Lower lobe of right lung (tissue), 2 donors: ENCODE results near the gene ABLIM1. TPM values are rescaled to one million over a fixed set of nuclear protein-coding genes. Genes with fewer than 3 reads are reported as not detected.

Source experiments
- ATAC-seq, 2 donors: fragments of 200-7000 bp; cut with Tn5 transposase; one replicate each; pipeline ENCODE4 v1.9.1; 2020 to 2022; ENCODE audit warnings: mild to moderate bottlenecking in 2 of 2, moderate library complexity in 2 of 2
- DNase-seq: peaks from one replicate; pipeline ENCODE4 v3.0.0-alpha.2; 2020
- H3K27ac ChIP-seq: fragments of 200-600 bp; one replicate; pipeline ENCODE4 v1.8.0; 2022
- H3K27me3 ChIP-seq: fragments of 200-600 bp; one replicate; pipeline ENCODE4 v1.8.0; 2022; ENCODE audit warnings: low read depth
- H3K36me3 ChIP-seq: fragments of 200-600 bp; one replicate; pipeline ENCODE4 v1.8.0; 2022; ENCODE audit warnings: mild to moderate bottlenecking
- H3K4me1 ChIP-seq: fragments of 200-600 bp; one replicate; pipeline ENCODE4 v1.8.0; 2022
- H3K4me3 ChIP-seq: fragments of 200-600 bp; one replicate; pipeline ENCODE4 v1.8.0; 2022; ENCODE audit warnings: mild to moderate bottlenecking
- H3K9me3 ChIP-seq: fragments of 200-600 bp; one replicate; pipeline ENCODE4 v1.8.0; 2022
- intact Hi-C: fragments of 100-400 bp; cut with DNase I; formaldehyde crosslinking; loops from one replicate; pipeline ENCODE4 v1.11.0; 2022
- total RNA-seq: library from RNA; stranded (reverse); fragmentation: NEBNext Ultra II Directional; extraction: Animal tissue kit (Norgen Biotek cat#: 25700); gene quantifications from one replicate; pipeline ENCODE4 v1.2.1, GENCODE V29; 2021
- TF ChIP-seq, protein P1 (sequence below): fragments of 200-600 bp; IDR thresholded peaks from one replicate; pipeline ENCODE4 v1.8.0; 2022; ENCODE audit warnings: antibody characterized with exemption, mild to moderate bottlenecking
- donor health status: DM: no; HTN: yes; CAD: no; lungs with severe emphysema.

Gene ABLIM1
- total RNA-seq, 1 donor from 2014 or later = 106 TPM

DNA sequence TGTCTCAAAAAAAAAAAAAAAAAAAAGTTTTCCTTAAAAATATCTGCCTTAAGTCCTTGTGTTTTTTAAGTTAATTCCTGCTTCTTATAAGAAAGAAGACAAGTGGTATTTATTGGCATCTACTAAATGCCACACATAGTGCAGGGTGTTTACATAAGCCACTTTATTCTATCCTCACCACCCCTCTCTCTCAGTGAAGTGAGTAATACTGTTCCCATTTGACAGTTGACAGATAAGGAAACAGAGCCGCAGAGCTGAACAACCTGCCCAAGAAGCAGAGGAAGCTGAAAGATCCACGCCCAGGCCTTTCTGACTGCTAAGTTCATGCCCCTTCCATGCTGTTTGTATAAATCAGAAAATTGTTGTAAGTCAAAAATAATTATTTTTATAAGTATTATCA is 54.1 kb downstream of the ABLIM1 start:
- TF ChIP-seq, protein P1, sequence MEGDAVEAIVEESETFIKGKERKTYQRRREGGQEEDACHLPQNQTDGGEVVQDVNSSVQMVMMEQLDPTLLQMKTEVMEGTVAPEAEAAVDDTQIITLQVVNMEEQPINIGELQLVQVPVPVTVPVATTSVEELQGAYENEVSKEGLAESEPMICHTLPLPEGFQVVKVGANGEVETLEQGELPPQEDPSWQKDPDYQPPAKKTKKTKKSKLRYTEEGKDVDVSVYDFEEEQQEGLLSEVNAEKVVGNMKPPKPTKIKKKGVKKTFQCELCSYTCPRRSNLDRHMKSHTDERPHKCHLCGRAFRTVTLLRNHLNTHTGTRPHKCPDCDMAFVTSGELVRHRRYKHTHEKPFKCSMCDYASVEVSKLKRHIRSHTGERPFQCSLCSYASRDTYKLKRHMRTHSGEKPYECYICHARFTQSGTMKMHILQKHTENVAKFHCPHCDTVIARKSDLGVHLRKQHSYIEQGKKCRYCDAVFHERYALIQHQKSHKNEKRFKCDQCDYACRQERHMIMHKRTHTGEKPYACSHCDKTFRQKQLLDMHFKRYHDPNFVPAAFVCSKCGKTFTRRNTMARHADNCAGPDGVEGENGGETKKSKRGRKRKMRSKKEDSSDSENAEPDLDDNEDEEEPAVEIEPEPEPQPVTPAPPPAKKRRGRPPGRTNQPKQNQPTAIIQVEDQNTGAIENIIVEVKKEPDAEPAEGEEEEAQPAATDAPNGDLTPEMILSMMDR = no peak
- peak; percentile 70 to 91 for ATAC-seq

DNA sequence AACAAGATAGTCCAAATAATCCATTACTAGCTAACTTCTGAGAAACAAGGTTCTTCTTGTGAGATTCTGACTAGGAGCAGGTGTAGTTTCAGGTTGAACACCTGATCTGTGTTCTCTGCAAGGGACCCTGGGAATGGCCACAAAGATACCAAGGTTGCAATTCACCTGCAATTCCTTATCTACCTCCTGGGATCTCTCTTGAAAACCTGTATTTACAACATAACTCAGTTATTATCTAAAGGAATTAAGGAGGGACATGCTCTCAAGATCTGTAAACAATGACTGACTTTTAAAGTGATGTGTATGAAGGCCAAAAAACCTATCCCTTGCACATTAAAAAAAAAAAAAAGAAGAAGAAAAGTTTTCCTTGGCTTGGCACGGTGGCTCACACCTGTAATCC is 54.8 kb downstream of the ABLIM1 start:
- Histone ChIP-seq H3K9me3 (no peaks in the 10 kb centered on the region), H3K4me1 (peaks cover 24% of the 10 kb centered on the region), H3K4me3 (no peak overlapping the region), H3K27ac (peak overlapping the region; percentile 28), H3K27me3 (no peaks in the 10 kb centered on the region), H3K36me3 (peaks cover 14% of the 10 kb centered on the region)
- TF ChIP-seq, protein P1 = no peak
- DNase-seq (no peak), ATAC-seq (peak; percentile 14 to 51)
- intact Hi-C loops = no loop called here

More for the DNA sequence above, 54.1 kb downstream of the ABLIM1 start:
- peak overlapping the region; percentile 28 for H3K27ac ChIP-seq
- no peaks in the 10 kb centered on the region for H3K27me3 ChIP-seq
- intact Hi-C loops = no loop called here
- DNase-seq = no peak
- H3K4me3 ChIP-seq = no peak overlapping the region
- peaks cover 14% of the 10 kb centered on the region for H3K36me3 ChIP-seq
- peaks cover 24% of the 10 kb centered on the region for H3K4me1 ChIP-seq
- no peaks in the 10 kb centered on the region for H3K9me3 ChIP-seq

DNA sequence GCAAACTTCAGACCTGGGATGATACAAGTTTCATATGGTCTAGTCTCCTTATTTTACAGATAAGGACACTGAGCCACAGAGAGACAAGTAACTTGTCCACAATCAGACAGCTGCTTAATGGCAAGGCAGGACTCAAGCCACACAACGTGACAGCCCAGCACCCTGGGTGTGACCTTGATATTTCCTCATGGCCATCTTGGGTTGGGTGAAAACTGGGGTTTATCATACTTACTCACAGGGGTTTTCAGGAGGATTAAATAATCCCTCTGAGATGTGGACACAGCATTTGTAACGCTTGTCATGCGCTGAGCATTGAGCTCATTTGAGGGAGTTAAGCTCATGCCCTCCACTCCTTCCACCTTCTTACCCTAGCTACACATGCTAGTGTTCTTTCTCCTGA is 58.0 kb downstream of the ABLIM1 start:
- TF ChIP-seq, protein P1 = no peak
- H3K4me1 ChIP-seq = peaks cover 22% of the 10 kb centered on the region
- H3K27ac ChIP-seq = no peak overlapping the region
- no peaks in the 10 kb centered on the region for H3K27me3 ChIP-seq
- ATAC-seq (no peak), DNase-seq (no peak)
- intact Hi-C loops = no loop called here
- peaks cover 14% of the 10 kb centered on the region for H3K36me3 ChIP-seq
- no peak overlapping the region for H3K4me3 ChIP-seq
- H3K9me3 ChIP-seq = no peaks in the 10 kb centered on the region

DNA sequence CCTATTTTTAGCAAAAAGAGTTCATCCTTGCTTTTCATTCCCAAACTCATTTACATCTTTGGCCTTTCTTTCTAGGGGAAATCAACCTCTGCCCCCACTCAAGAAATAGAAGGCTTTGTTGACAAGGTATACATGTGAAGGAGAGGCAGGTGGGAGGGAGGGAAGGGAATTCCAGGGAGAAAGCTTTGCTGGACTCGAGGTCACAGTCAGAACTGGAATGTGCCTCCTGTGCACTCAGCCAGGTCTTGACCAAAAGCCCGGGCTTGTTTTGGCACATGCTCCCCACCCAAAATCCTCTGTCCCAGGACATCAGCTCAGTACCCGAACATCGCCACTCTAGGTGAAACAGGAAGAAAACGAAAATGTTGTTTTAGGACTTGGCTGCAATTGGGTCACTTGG is 61.3 kb downstream of the ABLIM1 start:
- H3K27me3 ChIP-seq = no peaks in the 10 kb centered on the region
- peaks cover 11% of the 10 kb centered on the region for H3K36me3 ChIP-seq
- TF ChIP-seq, protein P1 = no peak
- ATAC-seq = peak in 1 of 2 donors; percentile 16
- DNase-seq = no peak
- no peaks in the 10 kb centered on the region for H3K9me3 ChIP-seq
- intact Hi-C loops = no loop called here
- H3K27ac ChIP-seq = no peak overlapping the region
- H3K4me1 ChIP-seq = no peaks in the 10 kb centered on the region
- no peak overlapping the region for H3K4me3 ChIP-seq

DNA sequence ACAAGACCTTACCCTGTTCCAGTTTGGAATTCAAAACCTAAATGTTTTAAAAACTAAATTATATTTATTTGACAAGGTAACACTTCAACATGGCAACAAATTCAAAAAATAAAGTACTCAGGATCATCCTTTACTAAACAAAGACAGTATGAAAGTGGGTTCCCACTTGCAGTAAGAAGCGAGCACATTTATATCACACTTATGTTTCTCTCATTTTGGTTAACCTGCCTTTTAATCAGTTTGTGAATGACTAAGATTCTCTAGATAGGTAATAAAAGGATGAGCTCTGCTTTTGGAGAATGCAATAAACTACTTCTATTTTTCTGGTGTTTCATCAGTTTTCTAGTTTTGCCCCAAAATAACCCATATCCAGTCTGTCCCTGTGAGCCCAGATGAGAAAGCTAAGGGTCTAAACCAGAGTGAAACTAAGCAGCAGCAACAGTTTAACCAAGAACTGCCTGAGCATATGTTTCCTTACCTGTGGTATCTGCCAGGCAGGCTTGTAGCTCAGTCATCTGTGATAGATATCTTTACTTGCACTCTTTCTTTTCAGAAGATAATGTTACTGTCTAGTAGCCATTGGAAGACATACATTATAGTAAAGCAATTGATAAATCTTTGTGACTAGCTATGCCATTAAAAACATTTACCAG is 64.1 kb downstream of the ABLIM1 start:
- ATAC-seq (no peak), DNase-seq (no peak)
- Histone ChIP-seq H3K4me1 (no peaks in the 10 kb centered on the region), H3K27ac (no peak overlapping the region), H3K4me3 (no peak overlapping the region), H3K9me3 (no peaks in the 10 kb centered on the region), H3K27me3 (no peaks in the 10 kb centered on the region), H3K36me3 (no peaks in the 10 kb centered on the region)
- TF ChIP-seq, protein P1 = no peak
- intact Hi-C loops = no loop called here
